HG03354 (cell line): Measurements from ENCODE around the gene UNC119.
"Not testable (repeated sequence)": the region's sequence is repeated elsewhere in the genome, so short reads cannot be mapped to it uniquely, and the experiment has no call there.

Experiments
- ATAC-seq: cut with Tn5 transposase; IDR thresholded peaks from one replicate; pipeline ENCODE4 v1.9.1; 2021; ENCODE audit warnings: mild to moderate bottlenecking; ENCODE audit not compliant: unreplicated experiment, poor library complexity, severe bottlenecking

Gene UNC119

GRCh38 chr17:28526381-28526780, 26.0 kb downstream of the UNC119 start:
- no peak for ATAC-seq

- no peak for ATAC-seq
These were observed 27.7 kb downstream of the UNC119 start for GRCh38 chr17:28524476-28525424.

GRCh38 chr17:28523876-28524275, 28.5 kb downstream of the UNC119 start:
- ATAC-seq, result no peak

- ATAC-seq, result no peak
These were observed 29.2 kb downstream of the UNC119 start for GRCh38 chr17:28523186-28523585.

GRCh38 chr17:28522281-28522680, 30.1 kb downstream of the UNC119 start:
- ATAC-seq, result not testable (repeated sequence)

GRCh38 chr17:28521311-28522085, 30.9 kb downstream of the UNC119 start:
- ATAC-seq, result no peak

GRCh38 chr17:28520687-28521086, 31.7 kb downstream of the UNC119 start:
- no peak for ATAC-seq

- no peak for ATAC-seq
These were observed 33.2 kb downstream of the UNC119 start for GRCh38 chr17:28519236-28519635.

- ATAC-seq, result no peak
These were observed 33.8 kb downstream of the UNC119 start for GRCh38 chr17:28518578-28518977.

GRCh38 chr17:28518132-28518531, 34.3 kb downstream of the UNC119 start:
- ATAC-seq, result no peak

- ATAC-seq, result no peak
These were observed 36.9 kb downstream of the UNC119 start for GRCh38 chr17:28515518-28515917.

GRCh38 chr17:28514561-28515002, 37.8 kb downstream of the UNC119 start:
- no peak for ATAC-seq

GRCh38 chr17:28513476-28513875, 38.9 kb downstream of the UNC119 start:
- no peak for ATAC-seq

GRCh38 chr17:28511858-28512461, 40.5 kb downstream of the UNC119 start:
- ATAC-seq, result no peak

- no peak for ATAC-seq
These were observed 42.6 kb downstream of the UNC119 start for GRCh38 chr17:28509789-28510188.

GRCh38 chr17:28508211-28508724, 44.2 kb downstream of the UNC119 start:
- ATAC-seq, result no peak

- no peak for ATAC-seq
These were observed 44.7 kb downstream of the UNC119 start for GRCh38 chr17:28507567-28508203.

GRCh38 chr17:28506763-28507487, 45.5 kb downstream of the UNC119 start:
- ATAC-seq, result no peak
